ENCODE data around the gene GABRR1. TPM values are rescaled to one million over a fixed set of nuclear protein-coding genes. Genes with fewer than 3 reads are reported as not detected.

The GABRR1 gene
- total RNA-seq, 4 donors from 2014 or later = not detected

DNA sequence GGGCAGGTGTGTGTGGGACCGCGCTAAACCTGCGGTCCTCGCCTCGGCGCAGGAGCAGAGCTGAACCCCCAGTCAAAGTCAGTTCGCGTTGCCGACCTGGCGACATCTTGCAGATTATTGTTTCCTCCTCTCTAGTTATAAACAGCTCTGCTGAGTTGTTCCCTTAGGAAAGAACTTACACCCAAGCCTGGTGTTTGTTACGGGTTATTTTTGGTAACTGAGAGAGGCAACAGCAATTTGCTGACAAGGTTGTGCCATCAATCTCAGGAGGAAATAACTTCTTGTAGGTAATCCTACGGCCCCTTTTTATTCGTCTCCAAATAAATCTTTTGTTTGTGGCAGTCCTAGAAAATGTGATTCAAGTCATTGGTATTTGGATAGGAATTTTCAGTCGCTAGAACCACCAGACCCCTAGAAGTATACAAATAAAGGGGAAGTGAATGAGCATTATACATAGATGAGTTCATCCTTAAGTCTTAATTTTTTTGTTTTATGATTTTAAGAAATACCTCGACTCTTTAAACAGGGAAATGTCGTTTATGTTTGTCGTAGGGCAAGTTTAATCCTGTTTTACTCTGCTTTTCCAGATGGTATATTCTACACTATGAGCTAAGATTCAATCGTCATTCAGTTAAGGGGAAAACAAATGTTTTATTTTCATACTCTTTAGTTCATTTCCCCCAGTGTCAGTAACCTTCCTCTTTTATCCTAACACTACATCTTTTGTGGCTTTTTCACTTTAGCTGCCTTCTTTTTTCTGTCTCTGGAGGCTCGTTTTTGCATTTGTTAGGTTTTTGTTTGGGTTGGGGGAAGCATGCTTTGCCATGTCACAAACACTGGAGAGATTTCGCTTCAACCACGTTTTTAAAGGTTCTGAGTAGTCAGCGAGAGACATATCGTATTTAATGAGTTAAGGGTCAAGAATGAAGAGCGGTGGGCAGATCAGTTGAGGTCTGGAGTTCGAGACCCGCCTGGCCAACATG lies 70.1 kb downstream of the GABRR1 start:
- TF ChIP-seq, protein P1, sequence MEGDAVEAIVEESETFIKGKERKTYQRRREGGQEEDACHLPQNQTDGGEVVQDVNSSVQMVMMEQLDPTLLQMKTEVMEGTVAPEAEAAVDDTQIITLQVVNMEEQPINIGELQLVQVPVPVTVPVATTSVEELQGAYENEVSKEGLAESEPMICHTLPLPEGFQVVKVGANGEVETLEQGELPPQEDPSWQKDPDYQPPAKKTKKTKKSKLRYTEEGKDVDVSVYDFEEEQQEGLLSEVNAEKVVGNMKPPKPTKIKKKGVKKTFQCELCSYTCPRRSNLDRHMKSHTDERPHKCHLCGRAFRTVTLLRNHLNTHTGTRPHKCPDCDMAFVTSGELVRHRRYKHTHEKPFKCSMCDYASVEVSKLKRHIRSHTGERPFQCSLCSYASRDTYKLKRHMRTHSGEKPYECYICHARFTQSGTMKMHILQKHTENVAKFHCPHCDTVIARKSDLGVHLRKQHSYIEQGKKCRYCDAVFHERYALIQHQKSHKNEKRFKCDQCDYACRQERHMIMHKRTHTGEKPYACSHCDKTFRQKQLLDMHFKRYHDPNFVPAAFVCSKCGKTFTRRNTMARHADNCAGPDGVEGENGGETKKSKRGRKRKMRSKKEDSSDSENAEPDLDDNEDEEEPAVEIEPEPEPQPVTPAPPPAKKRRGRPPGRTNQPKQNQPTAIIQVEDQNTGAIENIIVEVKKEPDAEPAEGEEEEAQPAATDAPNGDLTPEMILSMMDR (IDR thresholded peaks at IDR 0.05; ENCODE audit: low read depth) = no peak

DNA sequence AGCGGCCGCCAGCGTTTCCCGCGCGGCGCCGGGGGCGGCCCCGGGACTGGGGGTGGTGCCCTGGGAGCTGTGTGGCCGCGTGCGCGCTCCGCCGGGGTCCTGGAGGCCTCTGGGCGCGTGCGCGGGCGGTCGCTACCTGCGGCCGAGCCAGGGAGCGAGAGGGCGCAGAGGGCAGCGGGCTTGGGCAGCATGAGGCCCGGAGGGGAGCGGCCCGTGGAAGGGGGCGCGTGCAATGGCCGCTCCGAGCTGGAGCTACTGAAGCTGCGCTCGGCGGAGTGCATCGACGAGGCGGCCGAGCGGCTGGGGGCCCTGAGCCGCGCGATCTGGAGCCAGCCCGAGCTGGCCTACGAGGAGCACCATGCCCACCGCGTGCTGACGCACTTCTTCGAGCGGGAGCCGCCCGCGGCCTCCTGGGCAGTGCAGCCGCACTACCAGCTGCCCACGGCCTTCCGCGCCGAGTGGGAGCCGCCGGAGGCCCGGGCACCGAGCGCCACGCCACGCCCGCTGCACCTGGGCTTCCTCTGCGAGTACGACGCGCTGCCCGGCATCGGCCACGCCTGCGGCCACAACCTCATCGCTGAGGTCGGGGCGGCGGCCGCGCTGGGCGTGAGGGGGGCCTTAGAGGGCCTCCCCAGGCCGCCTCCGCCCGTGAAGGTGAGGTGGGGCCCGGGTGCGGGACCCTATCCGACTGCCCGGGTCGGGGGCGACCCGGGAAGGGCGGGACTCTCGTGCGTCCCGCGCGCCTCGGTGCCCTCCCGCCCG lies 71.0 kb downstream of the GABRR1 start, which contains the start of gene PM20D2:
Gene PM20D2, plus strand, starts transcription at position 100 of the 762 bp plus-strand sequence. Its CDS starts 90 bp downstream, at position 190.
- TF ChIP-seq, protein P1 (IDR thresholded peaks at IDR 0.05; ENCODE audit: low read depth) = no peak

DNA sequence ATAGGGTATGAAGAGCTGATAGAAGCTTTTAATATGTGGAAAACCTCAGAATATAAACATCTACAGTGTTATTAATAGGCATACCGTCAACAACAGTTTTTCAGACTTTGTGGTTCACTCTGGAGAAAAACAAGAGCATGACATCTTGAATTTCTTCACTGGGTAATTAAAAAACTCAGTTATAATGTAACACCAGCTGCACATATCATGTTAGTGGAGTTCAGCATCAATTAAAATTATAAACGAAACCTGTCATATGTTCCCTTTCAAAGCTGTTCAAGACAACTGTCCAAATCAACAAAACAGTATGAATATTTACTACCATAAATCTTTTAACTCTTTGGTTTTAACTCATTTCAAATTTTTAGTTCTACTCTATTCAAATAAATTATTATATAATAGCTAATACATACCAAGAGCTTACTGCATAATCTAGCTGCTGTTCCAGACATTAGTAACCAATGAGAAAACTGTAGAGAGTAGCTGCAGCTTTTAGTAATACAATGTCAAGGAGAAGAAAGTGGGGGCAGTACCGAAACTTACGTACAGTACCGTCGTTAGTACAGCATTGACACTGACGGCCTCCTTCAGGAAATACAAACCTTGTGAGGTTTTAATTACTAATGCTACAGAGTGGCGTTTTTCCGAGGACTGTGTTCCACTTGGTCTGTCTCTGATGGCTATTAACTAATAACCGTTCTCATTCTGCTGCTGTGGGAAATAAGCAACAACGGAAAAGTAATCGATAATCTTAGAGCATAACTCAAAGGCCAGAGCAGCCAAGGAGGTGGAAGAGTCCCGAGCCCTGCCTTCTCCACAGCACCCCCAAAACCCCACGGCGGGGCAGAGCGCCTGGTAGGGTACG lies 71.8 kb downstream of the GABRR1 start:
- TF ChIP-seq, protein P1 (IDR thresholded peaks at IDR 0.05; ENCODE audit: low read depth) = no peak

DNA sequence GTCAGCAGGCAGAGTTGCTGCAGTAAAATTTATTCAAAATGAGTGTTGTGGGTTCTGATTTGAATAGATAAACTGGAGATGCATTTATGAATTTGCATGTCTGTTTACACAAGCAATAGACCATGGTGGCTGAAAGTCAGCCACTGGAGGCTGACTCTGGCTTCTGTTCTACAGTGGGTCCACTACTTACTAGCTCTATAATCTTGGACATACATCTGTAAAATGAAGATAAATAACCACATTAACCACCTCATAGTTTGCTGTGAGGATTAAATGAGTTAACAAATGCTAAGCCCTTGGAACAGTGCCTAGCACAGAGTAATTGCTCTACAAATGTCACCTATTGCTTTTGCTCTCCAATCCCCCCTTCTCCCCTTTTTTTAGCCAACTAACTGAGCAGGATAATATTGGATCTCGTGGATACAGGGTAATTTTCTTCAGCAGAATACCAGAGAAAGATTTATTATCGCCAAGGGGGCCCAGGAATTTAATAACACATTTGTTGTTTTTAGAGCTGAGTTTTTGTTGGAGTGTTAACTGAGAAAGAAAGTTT lies 72.7 kb downstream of the GABRR1 start:
- TF ChIP-seq, protein P1 (IDR thresholded peaks at IDR 0.05; ENCODE audit: low read depth) = no peak

DNA sequence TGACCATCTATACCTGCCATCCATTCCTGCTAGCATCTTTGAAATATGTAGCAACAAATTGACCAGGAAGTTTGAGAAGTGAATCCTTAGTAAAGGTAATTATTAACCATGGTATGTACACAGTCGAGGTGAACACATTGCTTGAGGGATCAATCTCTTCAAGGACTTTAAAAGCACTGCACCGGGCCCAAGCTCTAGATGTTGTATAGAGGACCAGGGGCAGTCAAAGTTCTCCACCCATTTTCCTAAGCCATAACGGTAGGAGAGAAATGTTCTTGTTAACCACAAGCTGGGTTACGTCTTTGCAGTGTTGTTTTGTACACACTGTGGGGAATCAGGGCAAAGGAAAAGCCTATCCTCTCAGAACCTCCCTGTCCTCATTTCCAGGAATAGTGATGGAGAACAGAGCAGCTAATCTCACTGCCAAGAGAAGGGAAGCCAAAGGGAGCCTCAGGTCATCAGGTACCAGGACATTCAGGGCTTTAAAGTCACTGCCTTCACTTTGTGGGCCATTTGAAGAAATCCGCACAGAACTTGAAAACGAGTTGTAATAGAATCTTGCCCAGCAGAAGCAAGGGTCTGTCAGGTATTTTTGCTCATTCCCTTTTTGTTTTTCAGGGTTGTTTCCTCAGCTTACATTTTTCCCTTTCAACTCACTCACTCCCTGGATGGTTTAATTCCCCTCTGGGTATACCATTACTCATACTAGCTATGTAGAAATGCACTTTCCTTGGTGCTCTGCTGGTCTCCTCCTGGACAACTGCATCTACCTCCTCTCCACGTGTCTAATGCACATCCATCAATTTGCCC lies 76.6 kb downstream of the GABRR1 start:
- TF ChIP-seq, protein P1 (IDR thresholded peaks at IDR 0.05; ENCODE audit: low read depth) = no peak
